HL-60/S4 treated with phorbol 12-myristate 13-acetate at 8.2 ng/mL for 4 days and 3 days (cell line): Measurements from ENCODE around the gene CD34.

Experiments
- in situ Hi-C: fragments of 300-500 bp; cut with MboI; formaldehyde crosslinking; loops from 2 replicates; pipeline ENCODE4 v1.15.0; 2022; ENCODE audit warnings: low sequenced_read_pairs

CD34 gene

DNA sequence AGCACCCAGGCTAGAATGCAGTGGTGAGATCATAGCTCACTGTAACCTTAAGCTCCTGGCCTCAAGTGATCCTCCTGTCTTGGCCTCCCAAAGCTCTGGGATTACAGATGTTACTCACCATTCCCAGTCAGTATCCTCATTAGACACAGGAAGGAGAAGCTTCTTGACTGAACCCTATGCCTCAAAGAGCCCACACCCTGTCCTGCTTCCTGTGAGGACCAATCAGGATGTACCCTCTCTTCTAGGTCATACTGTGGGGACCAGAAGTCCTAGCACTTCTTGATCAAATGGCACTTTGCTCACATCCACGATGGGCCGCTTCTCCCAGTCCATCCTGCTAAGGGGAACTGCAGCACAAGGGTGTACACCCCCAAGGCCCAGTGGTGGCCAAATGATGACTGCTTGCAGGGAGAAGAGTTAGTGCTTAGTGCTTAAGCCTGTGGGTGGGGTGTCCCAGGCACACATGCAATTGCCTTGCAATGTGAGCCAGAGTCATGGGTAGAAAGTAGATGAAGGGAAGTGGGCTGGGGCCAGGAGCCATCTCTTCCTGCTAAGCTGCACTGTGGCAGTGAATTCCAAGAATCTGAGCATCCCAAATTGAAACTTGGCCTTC lies 9.8 kb downstream of the CD34 start:
- in situ Hi-C loops: no loop called here

GRCh38 chr1:207898836-207899235 lies 12.1 kb downstream of the CD34 start:
- in situ Hi-C loops: no loop called here

- in situ Hi-C loops: no loop called here
These were observed 12.7 kb downstream of the CD34 start for GRCh38 chr1:207898260-207898659.

GRCh38 chr1:207897188-207897587 lies 13.7 kb downstream of the CD34 start:
- in situ Hi-C loops: no loop called here

GRCh38 chr1:207896547-207896946 lies 14.4 kb downstream of the CD34 start:
- in situ Hi-C loops: no loop called here

GRCh38 chr1:207894704-207895103 lies 16.2 kb downstream of the CD34 start:
- in situ Hi-C loops: no loop called here

- in situ Hi-C loops: no loop called here
These were observed 17.0 kb downstream of the CD34 start for GRCh38 chr1:207893737-207894582.

DNA sequence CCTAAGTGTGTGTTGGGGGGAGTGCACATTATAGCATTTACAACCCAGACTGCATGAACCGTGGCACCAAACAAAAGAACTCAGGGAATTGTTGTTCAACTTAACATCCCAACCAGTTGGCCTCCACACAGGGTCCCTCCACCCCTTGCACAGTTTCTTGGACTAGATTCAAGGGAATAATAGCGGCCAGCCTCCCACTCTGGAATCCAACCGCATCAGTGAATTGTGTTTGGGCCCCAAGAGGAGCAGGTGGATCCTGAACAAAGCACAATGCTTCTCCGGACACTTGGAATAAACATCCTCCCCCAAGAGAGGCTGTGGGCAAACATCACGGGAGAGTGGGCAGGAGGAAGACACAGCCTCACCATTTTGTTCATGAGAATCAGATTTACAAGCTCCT lies 18.2 kb downstream of the CD34 start:
- in situ Hi-C loops: no loop called here

DNA sequence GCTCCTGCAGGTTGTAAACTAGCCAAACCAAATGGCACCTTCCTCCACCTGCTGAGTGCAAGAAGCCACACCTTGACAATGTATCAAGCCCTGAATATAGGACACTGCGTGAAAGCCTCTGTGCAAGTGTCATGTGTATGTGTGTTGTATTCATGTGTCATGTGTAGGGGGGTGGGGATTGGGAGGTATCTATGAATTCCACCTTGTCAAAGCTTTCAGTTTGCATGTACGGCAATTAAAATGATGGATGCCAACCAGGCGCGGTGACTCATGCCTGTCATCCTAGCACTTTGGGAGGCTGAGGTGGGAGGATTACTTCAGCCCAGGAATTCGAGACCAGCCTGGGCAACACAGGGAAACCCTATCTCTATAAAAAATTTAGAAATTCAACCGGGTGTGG lies 19.8 kb downstream of the CD34 start:
- in situ Hi-C loops: no loop called here

GRCh38 chr1:207890136-207890738 lies 20.7 kb downstream of the CD34 start:
- in situ Hi-C loops: no loop called here

- in situ Hi-C loops: loop anchor here (10.0 kb wide), 1 partner anchor 66 kb away; no protein-coding TSS in a partner anchor
These were observed 22.3 kb downstream of the CD34 start for GRCh38 chr1:207888652-207889051.

GRCh38 chr1:207887542-207888201 lies 23.3 kb downstream of the CD34 start:
- in situ Hi-C loops: loop anchor here (10.0 kb wide), 1 partner anchor 67 kb away; no protein-coding TSS in a partner anchor

- in situ Hi-C loops: loop anchor here (10.0 kb wide), 1 partner anchor 69 kb away; no protein-coding TSS in a partner anchor
These were observed 24.7 kb downstream of the CD34 start for GRCh38 chr1:207886227-207886626.

DNA sequence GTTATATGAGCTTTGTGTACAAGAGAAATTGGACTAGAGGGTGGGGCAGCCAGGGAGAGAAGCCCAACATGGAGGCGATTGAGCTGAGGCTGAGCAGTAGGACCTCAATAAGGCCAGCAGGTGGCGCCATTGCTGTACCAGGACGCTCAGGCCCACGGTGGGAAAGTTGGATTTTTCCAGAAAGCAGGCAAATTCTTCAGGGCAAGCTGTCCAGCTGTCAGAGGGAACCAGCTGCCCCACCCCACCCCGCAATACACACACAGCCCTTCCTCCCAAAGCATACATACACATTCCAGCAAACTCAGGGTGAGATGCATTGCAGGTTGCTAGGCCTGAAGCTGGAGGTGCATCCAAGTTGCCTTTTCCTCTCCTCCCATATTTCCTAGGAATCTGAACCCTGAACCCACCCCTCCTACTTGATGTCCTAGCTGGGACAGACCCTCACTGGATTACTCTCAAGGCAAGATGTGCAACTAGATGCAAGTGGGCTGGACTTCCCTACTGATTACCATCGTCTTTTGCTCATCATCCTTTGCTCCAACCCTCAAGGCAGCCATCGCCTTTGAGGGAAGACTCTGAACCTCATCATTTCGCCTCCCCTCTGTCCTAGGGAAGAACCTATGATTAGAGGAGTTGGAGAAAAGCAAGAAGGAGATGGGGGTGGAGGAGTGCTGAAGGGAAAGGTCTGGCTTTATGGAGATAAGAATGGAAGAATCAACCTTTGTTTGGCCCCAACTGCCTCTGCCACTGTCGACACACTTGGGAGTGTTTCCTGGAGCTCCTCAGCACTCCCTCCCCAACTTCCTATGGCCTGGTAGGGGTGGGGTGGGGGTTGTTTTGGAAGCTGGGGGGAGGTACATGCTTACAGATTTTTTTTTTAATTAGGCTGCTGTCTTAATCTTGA lies 25.5 kb downstream of the CD34 start:
- in situ Hi-C loops: loop anchor here (10.0 kb wide), 1 partner anchor 69 kb away; no protein-coding TSS in a partner anchor

DNA sequence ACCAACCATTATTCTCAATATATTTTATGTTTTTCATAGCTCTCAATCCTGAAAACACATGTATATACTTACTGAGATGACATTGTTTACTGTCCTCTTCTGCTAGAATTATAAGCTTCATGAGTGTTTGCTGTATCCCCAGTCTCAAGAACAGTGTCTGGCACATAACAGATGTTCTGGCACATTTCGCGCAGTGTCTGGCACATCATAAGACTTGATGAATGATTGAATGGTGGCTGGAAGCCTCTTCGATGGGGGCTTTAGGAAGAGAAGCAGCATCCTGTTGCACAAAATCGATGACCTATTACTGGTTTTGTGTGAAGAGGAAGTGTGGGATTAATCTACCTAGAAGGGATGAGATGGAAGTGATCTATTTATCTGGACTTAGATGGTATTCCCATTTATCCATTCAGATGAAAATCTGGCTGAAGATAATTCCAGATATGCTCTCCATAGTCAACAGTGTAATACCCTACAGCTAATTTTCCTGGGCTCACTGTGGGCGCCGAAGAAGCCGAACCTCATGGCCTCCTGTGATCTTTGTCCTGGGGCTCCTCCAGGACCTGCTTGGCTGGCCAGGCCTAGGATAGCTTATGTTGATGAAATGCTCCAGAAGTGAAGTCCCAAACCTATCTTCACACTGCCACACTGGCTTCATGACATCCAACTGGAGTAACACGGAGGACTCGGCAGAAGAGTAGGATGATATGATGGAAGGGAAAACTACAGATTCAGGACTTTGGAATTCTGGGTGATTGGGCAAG lies 26.5 kb downstream of the CD34 start:
- in situ Hi-C loops: loop anchor here (10.0 kb wide), 1 partner anchor 70 kb away; no protein-coding TSS in a partner anchor

- in situ Hi-C loops: loop anchor here (10.0 kb wide), 1 partner anchor 71 kb away; no protein-coding TSS in a partner anchor
These were observed 27.2 kb downstream of the CD34 start for GRCh38 chr1:207883660-207884250.

DNA sequence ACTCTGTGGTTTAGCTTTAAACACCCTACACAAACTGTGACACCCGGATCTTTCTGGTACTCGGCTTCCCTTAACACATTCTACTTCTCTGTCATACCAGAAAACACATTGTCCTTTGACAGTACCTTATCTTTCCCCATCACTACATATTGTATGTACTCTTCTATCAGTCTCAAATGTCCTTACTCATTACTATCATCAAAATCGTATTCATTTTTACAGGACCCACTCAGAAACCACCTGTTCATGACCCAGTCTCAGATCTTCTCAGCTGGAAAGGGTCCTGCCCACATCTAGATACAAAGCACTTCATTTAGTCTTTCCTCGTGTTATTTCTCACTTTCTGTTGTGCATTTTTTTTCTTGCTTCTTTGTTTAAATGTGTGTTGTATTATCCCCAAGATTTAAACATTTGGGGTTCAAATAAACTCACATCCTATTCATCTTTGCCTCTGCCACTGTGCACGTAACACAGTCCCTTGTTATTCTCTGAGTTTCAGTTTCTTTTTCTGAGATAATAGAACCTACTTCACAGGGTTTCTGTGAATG lies 27.7 kb downstream of the CD34 start:
- in situ Hi-C loops: loop anchor here (10.0 kb wide), 1 partner anchor 72 kb away; no protein-coding TSS in a partner anchor

DNA sequence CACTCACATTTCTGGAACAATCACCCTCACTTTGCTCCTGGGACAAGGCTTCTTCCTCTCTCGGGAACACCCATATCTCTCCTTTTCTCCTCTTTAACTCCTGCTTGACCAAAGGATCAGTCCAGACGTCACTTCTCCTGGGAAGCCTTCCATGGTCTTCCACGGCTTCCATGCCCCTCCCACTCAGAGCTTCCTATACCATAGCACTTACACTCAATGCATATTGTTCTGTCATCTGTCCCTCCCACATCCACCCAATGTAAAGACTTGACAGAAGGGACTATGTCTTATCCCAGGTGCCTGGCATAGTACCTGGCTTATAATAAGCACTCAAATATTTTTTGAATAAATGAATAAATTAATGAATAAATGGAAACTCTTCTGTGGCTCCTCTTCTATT lies 28.2 kb downstream of the CD34 start:
- in situ Hi-C loops: loop anchor here (10.0 kb wide), 1 partner anchor 72 kb away; no protein-coding TSS in a partner anchor
